CD4-positive, alpha-beta memory T cell (primary cell): ENCODE results near the gene TBX21. TPM values are rescaled to one million over a fixed set of nuclear protein-coding genes. Genes with fewer than 3 reads are reported as not detected.

ENCODE experiments used
- CTCF ChIA-PET: fragments of 350-600 bp; sonication (Branson Sonifier 250); formaldehyde crosslinking; loops from one replicate; lab custom pipeline; 2021; ENCODE audit warnings: inconsistent platforms; ENCODE audit not compliant: partially characterized antibody; lab: Charles Lee
- POLR2A ChIA-PET: fragments of 350-600 bp; sonication (Branson Sonifier 250); formaldehyde crosslinking; loops from one replicate; lab custom pipeline; 2021; ENCODE audit not compliant: partially characterized antibody; lab: Charles Lee
- DNase-seq, 5 donors: peaks; one replicate each; pipeline versions ENCODE4 v3.0.0 to v3.0.0-alpha.2; 2020 to 2022; ENCODE audit warnings: mixed read lengths in 1 of 5
- H3K27ac ChIP-seq: one replicate; pipeline ENCODE4 v1.7.0; 2013; ENCODE audit warnings: low read depth, low read length
- H3K27me3 ChIP-seq: 2 replicates; pipeline ENCODE4 v1.7.0; 2013; ENCODE audit warnings: mild to moderate bottlenecking, low read length, moderate library complexity; ENCODE audit not compliant: insufficient read depth
- H3K36me3 ChIP-seq: 2 replicates; pipeline ENCODE4 v1.7.0; 2013; ENCODE audit warnings: mild to moderate bottlenecking, low read length, moderate library complexity; ENCODE audit not compliant: insufficient read depth
- H3K4me1 ChIP-seq: 2 replicates; pipeline ENCODE4 v1.7.0; 2013; ENCODE audit warnings: mild to moderate bottlenecking, low read length, moderate library complexity; ENCODE audit not compliant: insufficient read depth
- H3K4me3 ChIP-seq, 2 donors: one replicate each; pipeline ENCODE4 v1.7.0; 2013; ENCODE audit warnings: low read length in 2 of 2, mild to moderate bottlenecking in 1 of 2
- H3K9me3 ChIP-seq, 2 donors: one replicate each; pipeline ENCODE4 v1.7.0; 2013; ENCODE audit warnings: low read length in 2 of 2, control low read depth in 1 of 2; ENCODE audit not compliant: control insufficient read depth in 1 of 2
- H3K27ac Mint-ChIP-seq, 7 donors: one replicate each; pipeline ENCODE4 v1.8.0; 2020 to 2021; ENCODE audit warnings: mixed read lengths in 7 of 7, mild to moderate bottlenecking in 6 of 7, inconsistent platforms in 3 of 7, moderate library complexity in 3 of 7
- H3K27me3 Mint-ChIP-seq, 2 donors: one replicate each; pipeline ENCODE4 v1.8.0; 2020 to 2021; ENCODE audit warnings: mixed read lengths in 2 of 2
- H3K36me3 Mint-ChIP-seq, 2 donors: one replicate each; pipeline ENCODE4 v1.8.0; 2020 to 2021; ENCODE audit warnings: mixed read lengths in 2 of 2, inconsistent platforms in 1 of 2, mild to moderate bottlenecking in 1 of 2
- H3K4me1 Mint-ChIP-seq, 4 donors: one replicate each; pipeline ENCODE4 v1.8.0; 2020 to 2021; ENCODE audit warnings: mixed read lengths in 4 of 4, mild to moderate bottlenecking in 1 of 4
- H3K4me3 Mint-ChIP-seq, 8 donors: one replicate each; pipeline ENCODE4 v1.8.0; 2020 to 2021; ENCODE audit warnings: mixed read lengths in 8 of 8, mild to moderate bottlenecking in 7 of 8, moderate library complexity in 6 of 8, inconsistent platforms in 3 of 8
- H3K9me3 Mint-ChIP-seq, 8 donors: one replicate each; pipeline ENCODE4 v1.8.0; 2020 to 2021; ENCODE audit warnings: mixed read lengths in 8 of 8, mild to moderate bottlenecking in 5 of 8, inconsistent platforms in 3 of 8, moderate library complexity in 1 of 8
- intact Hi-C: fragments of 100-400 bp; cut with micrococcal nuclease; formaldehyde crosslinking; loops from one replicate; pipeline ENCODE4 v1.15.1; 2023
- polyA plus RNA-seq, 2 donors: library from polyadenylated mRNA; unstranded; fragments of 300-500 nt; fragmentation: Illumina TruSeq; gene quantifications; one replicate each; pipeline ENCODE4 v1.2.3, GENCODE V29; 2021
- total RNA-seq, 2 experiments: library from RNA; stranded (reverse); gene quantifications; one replicate each; pipeline ENCODE4 v1.2.3, GENCODE V29; 2021

TBX21 gene
- total and polyA plus RNA-seq, 4 experiments from 2014 or later = 6.8 to 17.9 (median 13.6) TPM

DNA sequence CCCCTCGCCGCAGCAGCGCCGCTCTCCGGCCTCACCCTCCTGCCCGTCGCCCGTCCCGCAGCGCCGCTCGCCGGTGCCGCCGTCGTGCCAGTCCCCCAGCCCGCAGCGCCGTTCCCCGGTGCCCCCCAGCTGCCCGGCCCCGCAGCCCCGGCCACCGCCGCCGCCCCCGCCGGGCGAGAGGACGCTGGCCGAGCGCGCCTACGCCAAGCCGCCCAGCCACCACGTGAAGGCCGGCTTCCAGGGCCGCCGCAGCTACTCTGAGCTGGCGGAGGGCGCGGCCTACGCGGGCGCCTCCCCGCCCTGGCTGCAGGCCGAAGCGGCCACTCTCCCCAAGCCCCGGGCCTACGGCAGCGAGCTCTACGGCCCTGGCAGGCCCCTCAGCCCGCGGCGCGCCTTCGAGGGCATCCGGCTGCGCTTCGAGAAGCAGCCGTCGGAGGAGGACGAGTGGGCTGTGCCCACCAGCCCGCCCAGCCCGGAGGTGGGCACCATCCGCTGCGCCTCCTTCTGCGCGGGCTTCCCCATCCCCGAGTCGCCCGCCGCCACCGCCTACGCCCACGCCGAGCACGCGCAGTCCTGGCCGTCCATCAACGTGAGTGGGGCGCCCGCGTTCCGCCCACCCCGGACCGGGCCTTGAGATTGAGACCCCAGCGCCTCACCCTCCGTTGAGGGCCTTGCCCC, 24.0 kb upstream of the TBX21 start:
- Mint-ChIP-seq H3K27ac (no peak overlapping the region), H3K9me3 (no peaks in the 10 kb centered on the region), H3K36me3 (peaks cover 1 to 5% of the 10 kb centered on the region in 2 donors), H3K4me3 (no peak overlapping the region), H3K4me1 (peaks cover 39 to 68% (median 53%) of the 10 kb centered on the region in 4 donors), H3K27me3 (no peaks in the 10 kb centered on the region)
- peaks cover 45% of the 10 kb centered on the region for H3K4me1 ChIP-seq
- no peak overlapping the region for H3K27ac ChIP-seq
- H3K4me3 ChIP-seq = no peak overlapping the region
- CTCF ChIA-PET = no interaction called here
- no peaks in the 10 kb centered on the region for H3K36me3 ChIP-seq
- DNase-seq = peak in 1 of 5 donors; percentile 23
- no peaks in the 10 kb centered on the region for H3K27me3 ChIP-seq
- intact Hi-C loops = no loop called here
- POLR2A ChIA-PET = interaction anchor here (0.6 to 5.4 kb wide), 3 partner anchors 10 to 25 kb away, joined by 5 to 44 read pairs (median 17); partner anchors contain the start of gene TBKBP1
- no peaks in the 10 kb centered on the region for H3K9me3 ChIP-seq

- Mint-ChIP-seq H3K4me1 (peaks cover 40 to 68% (median 53%) of the 10 kb centered on the region in 4 donors), H3K27ac (no peak overlapping the region), H3K4me3 (no peak overlapping the region), H3K36me3 (peaks cover 1 to 5% of the 10 kb centered on the region in 2 donors), H3K9me3 (no peaks in the 10 kb centered on the region), H3K27me3 (no peaks in the 10 kb centered on the region)
- H3K4me1 ChIP-seq = peaks cover 45% of the 10 kb centered on the region
- no peak overlapping the region for H3K27ac ChIP-seq
- intact Hi-C loops = no loop called here
- ChIA-PET POLR2A (interaction anchor here (0.6 kb wide), 1 partner anchor 24 kb away, joined by 5 read pairs; no protein-coding TSS in a partner anchor), CTCF (interaction anchor here (0.6 to 2.4 kb wide), 2 partner anchors 10 to 375 kb away, joined by 3 to 13 read pairs; no protein-coding TSS in a partner anchor)
- H3K9me3 ChIP-seq = no peaks in the 10 kb centered on the region
- H3K4me3 ChIP-seq = no peak overlapping the region
- H3K36me3 ChIP-seq = no peaks in the 10 kb centered on the region
- no peak for DNase-seq
- H3K27me3 ChIP-seq = no peaks in the 10 kb centered on the region
Measured at GRCh38 chr17:47709594-47709993, 23.4 kb upstream of the TBX21 start.

DNA sequence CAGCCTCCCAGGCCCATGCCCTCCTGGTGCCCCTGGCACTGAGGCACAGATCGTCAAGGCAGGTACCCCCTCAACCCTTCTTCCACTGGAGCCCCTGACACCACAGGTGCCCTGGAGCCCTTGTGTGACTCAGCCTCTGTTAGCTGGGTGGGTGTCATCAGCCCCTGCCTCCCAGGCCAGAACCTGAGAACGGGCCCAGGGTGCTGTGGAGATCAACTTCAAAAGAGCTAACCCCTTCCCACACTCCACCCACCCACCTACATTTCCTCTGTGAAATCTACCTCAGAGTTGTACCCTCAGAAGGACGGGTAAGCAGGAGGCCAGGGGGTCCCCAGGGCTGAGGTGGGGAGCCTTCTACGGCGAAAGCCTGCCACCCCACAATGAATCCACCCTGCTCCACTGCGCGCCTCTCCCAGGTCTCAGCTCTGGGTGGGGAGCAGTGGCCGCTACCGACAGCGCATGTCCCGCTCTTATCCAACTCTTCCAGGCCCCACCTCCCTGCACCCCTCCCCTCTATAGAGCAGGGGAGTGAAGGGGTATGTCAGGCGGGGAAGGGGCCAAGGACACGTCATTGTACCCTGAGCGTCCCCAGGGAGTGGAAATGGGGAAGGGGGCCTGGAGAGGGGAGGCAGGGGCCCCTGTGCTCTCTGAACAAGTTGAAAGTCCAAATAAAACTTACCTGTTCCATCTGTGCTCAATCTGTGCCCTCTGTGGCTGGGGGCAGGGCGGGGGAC, 21.5 kb upstream of the TBX21 start:
- DNase-seq = peak in 1 of 5 donors; percentile 20
- H3K36me3 Mint-ChIP-seq = peaks cover 1 to 5% of the 10 kb centered on the region in 2 donors
- no peaks in the 10 kb centered on the region for H3K27me3 Mint-ChIP-seq
- peak overlapping the region in 1 of 7 donors; percentile 57 for H3K27ac Mint-ChIP-seq
- H3K4me3 Mint-ChIP-seq = no peak overlapping the region
- Histone ChIP-seq H3K4me3 (no peak overlapping the region), H3K36me3 (no peaks in the 10 kb centered on the region), H3K9me3 (no peaks in the 10 kb centered on the region), H3K27ac (no peak overlapping the region), H3K27me3 (no peaks in the 10 kb centered on the region), H3K4me1 (peaks cover 36% of the 10 kb centered on the region)
- ChIA-PET POLR2A (no interaction called here), CTCF (interaction anchor here (2.4 kb wide), 1 partner anchor 12 kb away, joined by 13 read pairs; no protein-coding TSS in a partner anchor)
- peaks cover 26 to 67% (median 50%) of the 10 kb centered on the region in 4 donors for H3K4me1 Mint-ChIP-seq
- intact Hi-C loops = no loop called here
- no peaks in the 10 kb centered on the region for H3K9me3 Mint-ChIP-seq

- H3K36me3 ChIP-seq = no peaks in the 10 kb centered on the region
- Mint-ChIP-seq H3K4me3 (no peak overlapping the region), H3K36me3 (peaks cover 0 to 5% of the 10 kb centered on the region in 2 donors), H3K27me3 (no peaks in the 10 kb centered on the region), H3K4me1 (peaks cover 21 to 67% (median 45%) of the 10 kb centered on the region in 4 donors), H3K9me3 (no peaks in the 10 kb centered on the region), H3K27ac (peak overlapping the region in 2 of 7 donors; percentile 4 to 12)
- H3K27me3 ChIP-seq = no peaks in the 10 kb centered on the region
- H3K27ac ChIP-seq = no peak overlapping the region
- CTCF ChIA-PET = interaction anchor here (8.2 kb wide), 1 partner anchor 14 kb away, joined by 118 read pairs; no protein-coding TSS in a partner anchor
- intact Hi-C loops = no loop called here
- POLR2A ChIA-PET = interaction anchor here (1.1 kb wide), 1 partner anchor 9 kb away, joined by 4 read pairs; no protein-coding TSS in a partner anchor
- H3K4me1 ChIP-seq = peaks cover 32% of the 10 kb centered on the region
- DNase-seq = peak in 1 of 5 donors; percentile 2
- H3K9me3 ChIP-seq = no peaks in the 10 kb centered on the region
- H3K4me3 ChIP-seq = no peak overlapping the region
Measured at GRCh38 chr17:47712330-47713023, 20.6 kb upstream of the TBX21 start.

DNA sequence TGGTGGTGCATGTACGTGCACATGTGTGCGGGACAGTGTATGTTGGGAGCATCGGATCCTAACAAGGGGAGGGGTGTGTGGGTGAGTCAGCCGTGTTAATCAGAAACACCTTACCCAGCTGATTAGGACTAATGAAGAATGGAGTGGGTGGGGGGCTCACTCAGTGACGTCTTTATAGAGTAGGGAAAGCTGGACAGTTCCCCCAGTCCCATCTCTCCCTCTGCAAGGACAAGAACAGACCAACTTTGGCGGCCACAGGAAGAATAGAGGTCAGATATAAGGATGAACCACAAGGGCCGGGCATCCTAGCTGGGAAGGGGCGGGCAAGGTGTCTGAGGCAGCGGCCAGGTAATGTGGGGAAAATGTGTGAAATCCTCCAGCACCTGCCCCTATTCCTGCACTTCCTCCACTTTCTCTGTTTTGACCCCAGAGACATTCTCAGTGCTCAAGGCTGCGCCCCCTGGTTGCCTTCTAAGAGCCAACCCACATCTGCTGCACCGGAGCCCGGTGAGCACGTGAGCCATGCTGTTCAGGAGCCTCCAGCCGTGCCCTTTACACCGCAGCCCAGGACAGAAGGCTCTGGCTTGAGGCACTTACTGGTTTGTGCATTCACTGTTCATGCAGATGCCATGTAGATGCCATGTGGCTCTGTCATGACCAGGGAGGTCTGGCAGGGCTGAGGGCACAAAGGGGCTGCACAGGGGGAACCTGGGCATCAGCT, 18.9 kb upstream of the TBX21 start:
- Mint-ChIP-seq H3K4me1 (peaks cover 33 to 78% (median 58%) of the 10 kb centered on the region in 4 donors), H3K4me3 (peak overlapping the region in 4 of 8 donors; percentile 35 to 54 (median 51)), H3K27me3 (no peaks in the 10 kb centered on the region), H3K9me3 (no peaks in the 10 kb centered on the region), H3K27ac (peak overlapping the region in 5 of 7 donors; percentile 32 to 68 (median 54)), H3K36me3 (peaks cover 0 to 5% of the 10 kb centered on the region in 2 donors)
- Histone ChIP-seq H3K27ac (no peak overlapping the region), H3K27me3 (no peaks in the 10 kb centered on the region), H3K4me3 (no peak overlapping the region), H3K9me3 (no peaks in the 10 kb centered on the region), H3K36me3 (no peaks in the 10 kb centered on the region), H3K4me1 (peaks cover 43% of the 10 kb centered on the region)
- ChIA-PET CTCF (interaction anchor here (1.1 to 8.2 kb wide), 3 partner anchors 15 to 89 kb away, joined by 4 to 118 read pairs (median 4); no protein-coding TSS in a partner anchor), POLR2A (interaction anchor here (1.2 to 1.4 kb wide), 2 partner anchors 10 to 19 kb away, joined by 4 read pairs; partner anchors contain the start of gene TBX21)
- intact Hi-C loops = no loop called here
- DNase-seq = peak in 1 of 5 donors; percentile 33

GRCh38 chr17:47714773-47715396, 18.2 kb upstream of the TBX21 start:
- no peaks in the 10 kb centered on the region for H3K9me3 Mint-ChIP-seq
- Histone ChIP-seq H3K36me3 (no peaks in the 10 kb centered on the region), H3K4me3 (no peak overlapping the region), H3K27me3 (no peaks in the 10 kb centered on the region), H3K27ac (no peak overlapping the region), H3K4me1 (peaks cover 51% of the 10 kb centered on the region), H3K9me3 (no peaks in the 10 kb centered on the region)
- intact Hi-C loops = no loop called here
- ChIA-PET CTCF (interaction anchor here (1.1 to 8.2 kb wide), 3 partner anchors 16 to 88 kb away, joined by 4 to 118 read pairs (median 4); no protein-coding TSS in a partner anchor), POLR2A (interaction anchor here (1.2 to 1.6 kb wide), 3 partner anchors 11 to 18 kb away, joined by 4 read pairs; partner anchors contain the start of gene TBX21)
- no peaks in the 10 kb centered on the region for H3K27me3 Mint-ChIP-seq
- peak in 1 of 5 donors; percentile 36 for DNase-seq
- no peaks in the 10 kb centered on the region for H3K36me3 Mint-ChIP-seq
- H3K4me1 Mint-ChIP-seq = peaks cover 40 to 81% (median 62%) of the 10 kb centered on the region in 4 donors
- H3K27ac Mint-ChIP-seq = peak overlapping the region in 6 of 7 donors; percentile 42 to 74 (median 60)
- peak overlapping the region in 4 of 8 donors; percentile 33 to 63 (median 38) for H3K4me3 Mint-ChIP-seq
